Activated CD8-positive, alpha-beta memory T cell treated with anti-CD3 and anti-CD28 coated beads for 24 hours (primary cell): ENCODE data around the gene KRT74.
"Not testable (repeated sequence)": the region's sequence is repeated elsewhere in the genome, so short reads cannot be mapped to it uniquely, and the experiment has no call there.

Source experiments
- DNase-seq: peaks from one replicate; pipeline ENCODE4 v3.0.0-alpha.2; 2020

Gene KRT74

DNA sequence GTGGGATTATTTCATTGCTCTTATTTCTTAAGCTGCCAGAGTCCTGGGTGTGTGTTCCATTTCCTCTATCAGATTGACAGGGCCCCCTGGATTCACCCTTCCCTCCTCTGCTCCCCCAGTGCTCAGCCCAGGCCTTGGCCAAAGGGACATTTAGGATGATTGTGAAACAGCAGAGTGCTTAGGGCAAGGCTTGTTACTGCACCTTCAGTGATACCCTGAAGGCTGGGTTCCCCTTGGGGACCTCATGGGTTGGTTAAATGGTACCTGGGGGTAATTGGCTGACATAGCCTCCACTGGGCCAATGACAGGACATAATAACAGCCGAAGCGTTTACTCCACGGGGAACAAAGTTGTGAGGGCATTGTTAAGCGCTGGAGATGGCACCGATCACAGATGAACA, 28.9 kb upstream of the KRT74 start:
- DNase-seq: peak; percentile 52

DNA sequence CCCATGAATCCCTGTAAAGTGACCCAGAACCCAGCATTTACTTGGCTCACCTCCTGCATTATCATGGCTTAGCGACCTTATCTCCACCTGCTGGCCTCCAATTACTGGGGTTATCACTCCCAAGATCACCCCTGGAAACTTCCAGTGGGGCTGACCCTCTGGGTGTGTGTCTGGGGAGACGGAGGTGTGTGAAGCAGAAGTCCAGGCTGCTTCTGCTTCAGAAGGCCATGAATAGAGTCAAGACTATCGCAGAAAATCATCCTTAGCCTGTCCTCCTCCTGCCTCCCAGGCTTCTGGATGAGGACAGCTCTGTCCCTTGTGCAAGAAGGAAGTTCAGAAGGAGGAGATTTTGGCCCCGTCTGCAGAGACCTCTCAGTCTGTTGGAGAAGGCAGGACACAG, 28.0 kb upstream of the KRT74 start:
- peak; percentile 42 for DNase-seq

DNA sequence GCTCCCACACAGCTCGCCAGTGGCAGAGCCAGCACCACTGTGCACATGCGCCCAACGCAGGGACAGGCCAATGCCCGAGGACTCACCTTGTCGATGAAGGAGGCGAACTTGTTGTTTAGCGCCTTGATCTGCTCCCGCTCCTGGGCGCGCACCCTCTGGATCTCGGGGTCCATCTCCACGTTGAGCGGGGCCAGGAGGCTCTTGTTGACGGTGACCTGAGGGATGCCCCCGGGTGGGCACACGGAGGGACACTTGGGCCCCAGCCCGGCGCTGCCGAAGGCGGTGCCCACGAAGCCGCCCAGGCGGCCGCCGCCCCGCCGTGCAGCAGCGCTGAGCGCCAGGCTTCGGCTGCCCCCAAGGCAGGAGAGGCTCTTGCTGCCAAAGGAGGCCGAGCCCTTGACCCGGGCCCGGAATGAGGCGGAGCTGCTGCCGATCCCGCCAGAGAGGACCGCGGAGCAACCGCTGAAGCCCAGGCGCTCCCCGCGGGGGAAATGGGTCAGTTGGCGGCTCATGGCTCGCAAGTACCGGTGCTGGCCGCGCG, 27.4 kb upstream of the KRT74 start, which contains the start of gene KRT72:
Gene KRT72 (minus strand): TSS at position 523 of the 541 bp plus-strand sequence. CDS start 11 bp downstream, at position 512.
- DNase-seq: peak; percentile 52

GRCh38 chr12:52600475-52600874, 26.8 kb upstream of the KRT74 start:
- no peak for DNase-seq

- DNase-seq: peak; percentile 35
These were observed 26.4 kb upstream of the KRT74 start for GRCh38 chr12:52600071-52600470.

- no peak for DNase-seq
These were observed 25.3 kb upstream of the KRT74 start for GRCh38 chr12:52598966-52599365.

- not testable (repeated sequence) for DNase-seq
These were observed 20.6 kb upstream of the KRT74 start for GRCh38 chr12:52594237-52594636.

GRCh38 chr12:52591521-52591920, 17.9 kb upstream of the KRT74 start:
- DNase-seq: no peak

DNA sequence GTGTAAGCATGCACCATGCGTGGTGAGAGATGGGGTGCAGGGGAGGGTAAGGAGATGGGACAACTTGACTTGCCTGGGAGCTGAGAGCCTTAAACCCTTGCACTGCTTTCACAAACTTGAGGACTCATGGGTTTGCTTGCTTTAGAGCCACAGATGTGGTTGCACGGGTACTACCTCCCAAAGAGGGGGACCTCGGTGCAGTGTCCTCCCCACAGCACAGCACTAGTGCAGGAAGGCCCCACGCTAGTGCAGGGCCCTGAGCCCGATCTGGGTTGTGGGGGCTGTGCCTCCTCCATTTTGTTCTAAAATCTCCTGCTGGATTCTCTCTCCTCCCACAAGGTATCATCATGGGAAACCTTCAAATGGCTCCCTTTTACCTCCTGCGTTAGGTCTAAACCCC, 16.4 kb upstream of the KRT74 start:
- DNase-seq: no peak

DNA sequence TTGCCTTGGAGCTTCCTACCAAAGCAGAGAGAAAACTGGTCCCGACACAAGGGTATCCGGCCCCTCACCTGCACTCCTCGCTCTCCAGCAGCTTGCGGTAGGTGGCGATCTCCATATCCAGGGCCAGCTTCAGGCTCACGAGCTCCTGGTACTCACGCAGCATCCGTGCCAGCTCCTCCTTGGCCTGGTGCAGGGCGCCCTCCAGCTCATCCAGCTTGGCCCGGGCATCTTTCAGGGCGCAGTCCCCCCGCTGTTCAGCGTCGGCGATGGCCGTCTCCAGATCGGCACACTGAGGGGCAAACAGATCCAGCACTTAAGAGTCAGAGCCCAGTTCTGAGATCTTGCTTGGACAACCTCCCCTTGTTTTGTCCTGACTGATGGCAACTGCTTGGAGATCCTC, 13.9 kb upstream of the KRT74 start:
- DNase-seq: no peak

- DNase-seq: peak; percentile 72
These were observed 12.3 kb upstream of the KRT74 start for GRCh38 chr12:52585946-52586345.

- DNase-seq: no peak
These were observed 11.4 kb upstream of the KRT74 start for GRCh38 chr12:52585066-52585465.

- no peak for DNase-seq
These were observed 10.6 kb upstream of the KRT74 start for GRCh38 chr12:52584156-52584682.

DNA sequence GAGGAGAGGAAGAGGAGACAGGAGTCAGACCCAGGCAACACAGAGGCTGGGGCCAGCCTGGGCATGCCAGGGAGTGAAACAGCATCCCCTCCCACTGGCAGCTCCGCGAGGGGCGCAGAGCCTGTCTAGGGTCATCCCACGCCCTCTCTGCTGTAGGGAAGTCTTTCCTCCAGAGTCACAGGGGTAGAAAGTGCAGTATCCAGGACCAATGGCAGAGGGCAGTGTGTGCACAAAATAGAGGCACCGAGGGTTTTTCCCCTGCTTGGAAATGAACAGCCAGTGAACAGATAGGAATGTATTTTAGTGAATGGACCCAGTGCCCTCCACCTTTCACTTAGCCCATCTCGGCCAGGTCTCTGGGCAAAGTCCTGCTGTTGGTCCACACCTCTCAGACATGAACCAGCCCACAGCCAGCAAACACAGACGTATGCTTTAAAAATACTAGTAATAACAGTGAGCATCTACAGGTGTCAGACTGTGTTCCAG, 9.4 kb upstream of the KRT74 start:
- peak; percentile 87 for DNase-seq

DNA sequence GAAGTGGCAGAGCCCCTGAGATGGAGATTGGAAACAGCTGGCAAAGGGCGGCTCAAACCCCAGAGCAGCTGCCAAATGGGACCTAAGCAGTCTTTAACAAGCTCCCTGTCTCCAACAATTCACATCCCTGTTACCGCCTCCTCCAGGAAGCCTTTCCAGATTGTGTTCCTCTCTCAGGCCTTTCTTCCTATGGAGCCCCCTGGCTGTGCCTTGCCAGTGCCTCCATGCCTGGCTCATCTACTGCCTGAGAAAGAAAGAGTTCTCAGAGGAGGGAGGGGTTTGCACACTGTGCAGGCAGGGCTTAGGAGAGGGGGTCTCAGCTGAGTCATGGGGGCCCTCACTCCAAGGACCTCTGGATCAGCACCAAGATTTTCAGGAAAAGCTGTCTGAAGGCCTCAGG, 8.8 kb upstream of the KRT74 start:
- no peak for DNase-seq

- no peak for DNase-seq
These were observed 7.8 kb upstream of the KRT74 start for GRCh38 chr12:52581481-52581880.

DNA sequence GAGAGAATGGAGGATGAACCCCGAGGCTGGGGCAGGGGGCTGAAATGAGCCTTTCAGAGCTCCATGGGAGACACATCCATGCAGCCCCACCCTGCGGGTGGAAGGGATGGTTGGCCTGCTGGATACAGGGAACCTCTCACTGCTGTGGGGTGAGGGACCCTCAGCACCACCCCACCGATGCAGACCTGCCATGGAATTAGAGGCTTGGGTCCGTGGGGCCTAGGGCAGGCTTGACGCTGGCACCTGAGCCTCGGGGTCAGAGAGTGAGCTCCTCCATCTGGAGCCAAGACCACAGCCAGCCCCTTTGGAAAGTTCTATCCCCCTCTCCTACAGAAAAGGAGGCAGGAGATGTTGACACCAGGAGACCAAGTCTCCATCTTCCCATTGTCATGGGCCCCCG, 7.4 kb upstream of the KRT74 start:
- no peak for DNase-seq

GRCh38 chr12:52580496-52580895, 6.9 kb upstream of the KRT74 start:
- DNase-seq: no peak

DNA sequence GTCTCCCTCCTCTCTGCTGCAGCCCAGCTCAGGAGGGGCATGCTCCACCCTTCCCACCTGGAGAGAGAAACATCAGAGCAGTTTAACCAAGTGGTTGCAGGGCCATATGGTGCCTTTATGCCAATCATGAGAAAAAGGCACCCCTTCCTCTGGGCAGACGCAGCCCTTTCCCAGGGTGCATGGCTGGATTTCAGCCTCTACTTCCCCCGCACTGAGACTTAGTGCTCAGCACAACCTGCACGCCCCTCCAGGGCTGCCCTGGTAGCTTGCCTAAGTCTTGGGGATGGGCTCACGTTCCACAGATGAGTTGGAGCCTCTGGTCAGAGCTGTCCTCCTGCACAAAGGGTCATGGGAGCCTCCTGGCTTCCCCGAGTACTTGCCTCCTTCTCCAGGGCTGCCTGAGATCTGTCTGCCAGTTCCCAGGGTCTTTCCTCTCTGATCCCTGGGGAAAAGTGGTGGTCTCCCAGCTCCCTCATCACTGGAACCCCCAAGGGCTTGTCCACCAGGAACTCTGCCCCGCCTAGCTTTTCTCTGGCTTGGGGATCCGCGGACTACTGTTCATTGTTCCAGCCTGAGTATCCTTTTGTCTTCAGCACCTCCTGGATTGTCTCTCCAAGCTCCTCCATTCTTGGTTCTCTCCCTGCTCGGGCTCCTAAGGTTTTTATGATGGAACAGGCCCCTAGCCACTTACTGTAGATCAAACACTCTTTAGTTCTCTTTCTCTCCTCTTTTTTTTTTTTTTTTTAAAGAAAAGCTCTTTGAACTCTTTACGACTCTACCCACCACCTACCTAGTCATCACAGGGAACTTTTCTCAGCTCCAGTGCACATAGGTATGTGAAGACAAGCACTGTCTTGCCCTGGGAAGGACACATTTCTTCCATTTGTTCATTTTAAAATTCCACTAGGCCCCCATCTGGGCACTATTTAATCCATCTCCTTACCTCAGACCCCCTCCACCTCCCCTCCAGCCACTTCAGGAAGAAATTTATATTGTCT, 6.1 kb upstream of the KRT74 start:
- no peak for DNase-seq

- no peak for DNase-seq
These were observed 4.8 kb upstream of the KRT74 start for GRCh38 chr12:52578469-52578868.

DNA sequence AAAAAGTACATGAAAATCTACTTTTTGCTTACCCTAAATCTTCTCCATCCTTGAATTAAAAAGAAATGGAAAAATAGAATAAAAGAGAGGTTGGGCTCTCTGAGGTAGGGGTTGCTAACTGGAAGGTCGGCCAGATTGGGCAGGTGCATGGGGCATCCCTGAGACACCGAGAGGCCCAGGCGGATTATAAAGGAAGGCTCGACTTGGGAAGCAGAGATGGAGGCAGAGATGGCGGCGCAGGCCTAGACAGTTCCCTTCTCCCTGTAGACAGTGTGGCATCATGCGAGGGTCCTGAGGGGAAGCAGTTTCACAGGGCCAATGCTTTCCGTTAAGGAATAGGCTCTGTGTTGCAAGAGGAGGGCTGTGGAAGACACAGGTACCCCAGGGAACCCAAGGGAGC, 3.7 kb upstream of the KRT74 start:
- no peak for DNase-seq

DNA sequence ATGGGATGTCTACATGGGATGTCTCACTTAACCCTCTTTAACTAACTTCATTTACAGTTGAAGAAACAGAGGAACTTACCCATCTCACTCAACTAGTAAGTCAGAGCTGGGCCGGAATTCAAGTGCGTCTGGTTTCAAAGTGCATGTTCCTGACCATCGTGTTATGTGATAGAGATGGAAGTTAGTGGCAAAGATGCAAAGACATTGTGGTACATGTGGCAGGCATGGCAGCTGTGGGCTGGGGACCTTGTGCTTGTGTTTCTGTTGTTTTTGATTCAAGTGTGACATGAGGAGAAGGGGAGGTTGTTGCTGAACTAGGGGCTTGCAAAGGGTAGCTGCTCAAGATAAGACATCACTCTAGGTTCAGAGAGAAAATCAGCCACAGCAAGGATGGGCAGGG, 2.3 kb upstream of the KRT74 start:
- no peak for DNase-seq

- no peak for DNase-seq
These were observed 1.6 kb upstream of the KRT74 start for GRCh38 chr12:52575256-52575655.

GRCh38 chr12:52573306-52573705, 337 bp downstream of the KRT74 start:
- DNase-seq: no peak
